Measurements from ENCODE around the gene KPNA1.
"Not testable (repeated sequence)": the region's sequence is repeated elsewhere in the genome, so short reads cannot be mapped to it uniquely, and the experiment has no call there.

KPNA1 gene

GRCh38 chr3:122516846-122517360 is 2.2 kb upstream of the KPNA1 start:
- no peak for DNase-seq

GRCh38 chr3:122515870-122516269 is 1.1 kb upstream of the KPNA1 start:
- DNase-seq = no peak

- no peak for DNase-seq
These were observed 305 bp upstream of the KPNA1 start for GRCh38 chr3:122515020-122515468.

- DNase-seq = no peak
These were observed 1.2 kb downstream of the KPNA1 start for GRCh38 chr3:122513386-122514122.

- DNase-seq = no peak
These were observed 2.5 kb downstream of the KPNA1 start for GRCh38 chr3:122512284-122512683.

- no peak for DNase-seq
These were observed 3.7 kb downstream of the KPNA1 start for GRCh38 chr3:122510878-122511535.

GRCh38 chr3:122508944-122509343 is 5.8 kb downstream of the KPNA1 start:
- DNase-seq = not testable (repeated sequence)

GRCh38 chr3:122508135-122508914 is 6.4 kb downstream of the KPNA1 start:
- DNase-seq = no peak

- DNase-seq = no peak
These were observed 8.3 kb downstream of the KPNA1 start for GRCh38 chr3:122506450-122506849.

GRCh38 chr3:122505676-122506075 is 9.1 kb downstream of the KPNA1 start:
- DNase-seq = no peak

- DNase-seq = no peak
These were observed 11.8 kb downstream of the KPNA1 start for GRCh38 chr3:122502941-122503340.

GRCh38 chr3:122502139-122502538 is 12.6 kb downstream of the KPNA1 start:
- DNase-seq = no peak

GRCh38 chr3:122500964-122501363 is 13.8 kb downstream of the KPNA1 start:
- not testable (repeated sequence) for DNase-seq

- DNase-seq = no peak
These were observed 16.6 kb downstream of the KPNA1 start for GRCh38 chr3:122498152-122498551.

- peak in 1 of 2 experiments; percentile 31 for DNase-seq
These were observed 17.3 kb downstream of the KPNA1 start for GRCh38 chr3:122497425-122497824.

- DNase-seq = no peak
These were observed 18.2 kb downstream of the KPNA1 start for GRCh38 chr3:122496508-122496907.

- DNase-seq = no peak
These were observed 21.4 kb downstream of the KPNA1 start for GRCh38 chr3:122493296-122493695.

- DNase-seq = no peak
These were observed 26.3 kb downstream of the KPNA1 start for GRCh38 chr3:122488262-122488973.

- DNase-seq = no peak
These were observed 29.8 kb downstream of the KPNA1 start for GRCh38 chr3:122484985-122485384.

- DNase-seq = no peak
These were observed 33.3 kb downstream of the KPNA1 start for GRCh38 chr3:122481390-122481789.

- no peak for DNase-seq
These were observed 38.2 kb downstream of the KPNA1 start for GRCh38 chr3:122476532-122476931.

- no peak for DNase-seq
These were observed 39.4 kb downstream of the KPNA1 start for GRCh38 chr3:122475316-122475715.

- no peak for DNase-seq
These were observed 45.1 kb downstream of the KPNA1 start for GRCh38 chr3:122469659-122470058.

All from activated CD4-positive, alpha-beta T cell treated with anti-CD3 and anti-CD28 coated beads, Interleukin-2, amount 50 U/mL, for 48 hours (primary cell).